ENCODE measurements around the gene MYO15B. TPM values are rescaled to one million over a fixed set of nuclear protein-coding genes. Genes with fewer than 3 reads are reported as not detected.
"Not testable (repeated sequence)": the region's sequence is repeated elsewhere in the genome, so short reads cannot be mapped to it uniquely, and the experiment has no call there.

MYO15B gene
- total RNA-seq, 1 donor from 2014 or later: 337 TPM

DNA sequence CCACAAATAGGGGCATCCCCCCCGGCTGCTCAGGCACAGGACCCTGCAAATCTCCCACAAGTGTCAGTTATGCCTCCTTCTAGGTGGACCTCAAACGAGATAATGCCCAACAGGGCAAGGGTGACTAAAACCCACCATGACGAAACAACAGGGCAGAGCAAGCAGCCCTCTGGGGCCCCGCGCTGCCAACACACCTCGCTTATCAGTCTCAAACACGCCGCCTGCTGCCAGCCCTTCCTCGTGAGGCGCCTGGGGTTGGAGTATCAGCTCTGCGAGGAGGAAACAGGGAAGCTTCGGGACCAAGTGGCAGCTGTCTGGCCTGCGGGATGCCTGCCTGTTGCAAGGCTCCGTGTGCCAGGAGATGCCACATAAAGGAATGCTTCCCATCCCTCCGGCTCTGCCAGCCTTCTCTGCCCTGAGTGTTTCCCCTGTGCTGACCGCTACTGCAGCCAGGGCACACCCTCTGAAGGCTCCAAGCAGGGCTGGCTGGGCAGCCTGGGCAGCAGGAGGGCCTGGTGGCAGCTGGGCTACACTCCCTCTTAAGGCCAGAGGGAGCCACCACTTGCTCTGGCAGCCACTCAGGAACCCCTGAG lies 48.1 kb downstream of the MYO15B start:
- no peak for DNase-seq (ENCODE audit: low spot score, unreplicated experiment)
- Mint-ChIP-seq H3K4me3 (ENCODE audit: low read depth) (no peak overlapping the region), H3K36me3 (ENCODE audit: insufficient read depth) (no peaks in the 10 kb centered on the region), H3K9me3 (ENCODE audit: low read depth) (no peaks in the 10 kb centered on the region), H3K4me1 (ENCODE audit: low read depth) (peaks cover 16% of the 10 kb centered on the region), H3K27ac (peak overlapping the region; percentile 71), H3K27me3 (no peaks in the 10 kb centered on the region)
- TF ChIP-seq, protein P1, sequence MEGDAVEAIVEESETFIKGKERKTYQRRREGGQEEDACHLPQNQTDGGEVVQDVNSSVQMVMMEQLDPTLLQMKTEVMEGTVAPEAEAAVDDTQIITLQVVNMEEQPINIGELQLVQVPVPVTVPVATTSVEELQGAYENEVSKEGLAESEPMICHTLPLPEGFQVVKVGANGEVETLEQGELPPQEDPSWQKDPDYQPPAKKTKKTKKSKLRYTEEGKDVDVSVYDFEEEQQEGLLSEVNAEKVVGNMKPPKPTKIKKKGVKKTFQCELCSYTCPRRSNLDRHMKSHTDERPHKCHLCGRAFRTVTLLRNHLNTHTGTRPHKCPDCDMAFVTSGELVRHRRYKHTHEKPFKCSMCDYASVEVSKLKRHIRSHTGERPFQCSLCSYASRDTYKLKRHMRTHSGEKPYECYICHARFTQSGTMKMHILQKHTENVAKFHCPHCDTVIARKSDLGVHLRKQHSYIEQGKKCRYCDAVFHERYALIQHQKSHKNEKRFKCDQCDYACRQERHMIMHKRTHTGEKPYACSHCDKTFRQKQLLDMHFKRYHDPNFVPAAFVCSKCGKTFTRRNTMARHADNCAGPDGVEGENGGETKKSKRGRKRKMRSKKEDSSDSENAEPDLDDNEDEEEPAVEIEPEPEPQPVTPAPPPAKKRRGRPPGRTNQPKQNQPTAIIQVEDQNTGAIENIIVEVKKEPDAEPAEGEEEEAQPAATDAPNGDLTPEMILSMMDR (IDR thresholded peaks at IDR 0.05; ENCODE audit: unreplicated experiment): no peak

DNA sequence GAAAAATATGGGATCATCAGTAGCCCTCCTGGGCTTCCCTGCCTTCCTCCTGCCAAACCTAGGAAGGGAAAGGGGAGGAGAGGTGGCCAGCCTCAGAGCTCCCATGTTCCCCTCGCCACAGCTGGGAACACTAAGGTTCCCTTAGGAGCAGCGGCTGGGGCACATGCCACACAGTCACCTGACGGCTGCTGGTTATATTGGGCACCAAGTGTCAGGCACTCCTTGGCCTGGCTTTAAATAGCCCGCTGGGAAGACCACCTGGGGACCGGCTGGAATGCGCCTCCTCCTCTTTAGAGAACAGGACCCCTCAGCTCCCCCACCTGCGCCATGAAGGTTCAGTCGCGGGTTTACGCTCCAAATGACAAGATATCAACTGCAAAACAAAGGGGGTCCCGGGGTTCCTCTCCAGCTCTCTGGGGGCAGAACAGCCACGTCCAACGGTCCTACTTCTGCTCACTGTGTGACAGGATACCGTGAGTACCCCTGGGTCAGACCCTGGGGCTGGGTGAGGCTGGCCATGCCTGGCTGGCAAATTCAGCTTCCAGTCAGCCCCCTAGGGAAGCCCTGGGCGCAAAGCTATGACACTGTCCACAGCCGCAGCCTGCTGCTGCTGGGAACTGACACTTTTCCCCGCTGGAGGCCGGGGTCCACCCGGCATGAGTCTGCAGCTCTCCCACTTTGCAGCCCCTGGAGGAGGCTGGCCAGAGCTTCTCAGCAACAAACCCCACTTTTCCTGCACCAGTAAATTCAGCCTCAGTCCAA lies 49.0 kb downstream of the MYO15B start:
- DNase-seq (ENCODE audit: low spot score, unreplicated experiment): no peak
- H3K4me3 Mint-ChIP-seq (ENCODE audit: low read depth): no peak overlapping the region
- H3K36me3 Mint-ChIP-seq (ENCODE audit: insufficient read depth): no peaks in the 10 kb centered on the region
- no peaks in the 10 kb centered on the region for H3K9me3 Mint-ChIP-seq (ENCODE audit: low read depth)
- H3K27ac Mint-ChIP-seq: peak overlapping the region; percentile 58
- H3K27me3 Mint-ChIP-seq: no peaks in the 10 kb centered on the region
- TF ChIP-seq, protein P1 (IDR thresholded peaks at IDR 0.05; ENCODE audit: unreplicated experiment): no peak
- peaks cover 16% of the 10 kb centered on the region for H3K4me1 Mint-ChIP-seq (ENCODE audit: low read depth)

DNA sequence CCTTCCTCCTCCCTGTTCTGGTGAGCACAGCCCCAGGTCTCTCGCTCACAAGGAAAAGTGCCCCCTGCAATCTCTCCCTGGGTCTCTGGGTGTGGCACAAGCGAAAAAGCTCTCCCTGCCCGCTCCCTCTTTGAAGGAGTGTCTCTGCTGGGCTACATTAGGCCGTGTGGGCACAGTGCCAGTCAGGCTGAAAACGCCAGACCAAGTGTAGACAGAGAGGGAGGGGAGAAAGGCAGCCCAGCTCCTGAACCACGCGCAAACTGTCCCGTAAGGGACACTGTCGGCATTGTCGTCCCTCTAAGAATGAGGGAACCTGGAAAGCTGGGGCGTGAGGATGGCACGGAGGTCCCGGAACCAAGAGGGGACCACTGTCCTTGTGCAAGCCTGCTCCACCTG lies 49.5 kb downstream of the MYO15B start:
- no peaks in the 10 kb centered on the region for H3K27me3 Mint-ChIP-seq
- no peak overlapping the region for H3K4me3 Mint-ChIP-seq (ENCODE audit: low read depth)
- TF ChIP-seq, protein P1 (IDR thresholded peaks at IDR 0.05; ENCODE audit: unreplicated experiment): no peak
- H3K27ac Mint-ChIP-seq: peak overlapping the region; percentile 58
- H3K36me3 Mint-ChIP-seq (ENCODE audit: insufficient read depth): no peaks in the 10 kb centered on the region
- peaks cover 16% of the 10 kb centered on the region for H3K4me1 Mint-ChIP-seq (ENCODE audit: low read depth)
- no peaks in the 10 kb centered on the region for H3K9me3 Mint-ChIP-seq (ENCODE audit: low read depth)
- DNase-seq (ENCODE audit: low spot score, unreplicated experiment): no peak

DNA sequence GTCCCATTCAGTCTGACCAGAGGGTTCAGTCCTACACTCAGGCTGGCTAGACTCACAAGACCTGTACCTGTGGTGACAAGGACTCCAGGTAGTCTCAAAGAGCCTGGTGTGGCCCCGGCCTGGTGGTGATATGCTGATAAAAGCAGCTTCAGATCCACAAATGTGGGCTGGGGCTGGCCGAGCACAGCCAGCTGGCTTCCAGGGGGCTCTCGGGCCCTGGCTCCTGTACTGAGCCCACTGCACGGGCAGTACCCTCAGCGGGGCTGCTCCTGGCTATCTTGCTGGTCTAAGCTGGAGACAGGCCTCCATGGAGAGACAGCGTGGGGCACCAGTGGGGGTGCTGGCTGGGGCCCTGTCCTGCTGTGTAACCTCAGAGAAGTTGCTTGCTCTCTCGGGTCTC lies 50.0 kb downstream of the MYO15B start:
- no peaks in the 10 kb centered on the region for H3K36me3 Mint-ChIP-seq (ENCODE audit: insufficient read depth)
- no peak overlapping the region for H3K27ac Mint-ChIP-seq
- peaks cover 18% of the 10 kb centered on the region for H3K4me1 Mint-ChIP-seq (ENCODE audit: low read depth)
- no peaks in the 10 kb centered on the region for H3K27me3 Mint-ChIP-seq
- TF ChIP-seq, protein P1 (IDR thresholded peaks at IDR 0.05; ENCODE audit: unreplicated experiment): no peak
- H3K4me3 Mint-ChIP-seq (ENCODE audit: low read depth): no peak overlapping the region
- no peak for DNase-seq (ENCODE audit: low spot score, unreplicated experiment)
- no peaks in the 10 kb centered on the region for H3K9me3 Mint-ChIP-seq (ENCODE audit: low read depth)

DNA sequence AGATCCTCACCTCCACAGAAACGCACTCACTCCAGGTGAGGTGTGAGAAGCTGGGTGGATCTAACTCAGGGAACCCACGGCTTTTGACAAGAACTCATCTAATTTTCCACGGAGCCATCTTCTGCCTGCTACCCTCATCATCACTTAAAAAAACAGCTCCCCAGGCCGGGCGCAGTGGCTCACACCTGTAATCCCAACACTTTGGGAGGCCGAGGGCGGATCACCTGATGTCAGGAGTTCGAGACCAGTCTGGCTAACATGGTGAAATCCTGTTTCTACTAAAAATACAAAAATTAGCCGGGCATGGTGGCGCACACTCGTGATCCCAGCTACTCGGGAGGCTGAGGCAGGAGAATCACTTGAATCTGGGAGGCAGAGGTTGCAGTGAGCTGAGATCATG lies 50.4 kb downstream of the MYO15B start:
- DNase-seq (ENCODE audit: low spot score, unreplicated experiment); H3K4me3 Mint-ChIP-seq (ENCODE audit: low read depth); H3K36me3 Mint-ChIP-seq (ENCODE audit: insufficient read depth); H3K9me3 Mint-ChIP-seq (ENCODE audit: low read depth); H3K27me3 Mint-ChIP-seq; H3K27ac Mint-ChIP-seq: not testable (repeated sequence)
- peaks cover 20% of the 10 kb centered on the region for H3K4me1 Mint-ChIP-seq (ENCODE audit: low read depth)

DNA sequence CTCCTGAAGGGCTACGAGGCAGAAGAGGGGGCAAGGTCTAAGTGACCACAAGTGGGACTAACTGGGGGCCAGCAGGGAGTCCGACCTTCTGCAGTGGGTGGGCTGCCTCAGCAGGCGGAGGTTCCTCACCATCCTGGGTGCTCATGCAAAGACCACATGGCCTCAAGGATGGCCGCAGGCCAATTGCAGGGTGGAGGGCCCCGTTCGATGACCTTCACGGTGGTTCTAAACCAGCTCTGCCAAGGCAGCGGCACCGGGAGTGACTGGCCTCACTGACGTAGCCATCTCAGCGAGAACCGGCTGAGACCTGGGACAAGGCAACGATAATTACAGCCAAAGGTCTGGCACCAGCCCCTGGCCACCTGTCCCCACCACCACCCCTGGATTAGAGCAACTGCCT lies 51.3 kb downstream of the MYO15B start:
- Mint-ChIP-seq H3K36me3 (ENCODE audit: insufficient read depth) (no peaks in the 10 kb centered on the region), H3K9me3 (ENCODE audit: low read depth) (no peaks in the 10 kb centered on the region), H3K4me1 (ENCODE audit: low read depth) (peaks cover 11% of the 10 kb centered on the region), H3K27me3 (no peaks in the 10 kb centered on the region), H3K27ac (no peak overlapping the region), H3K4me3 (ENCODE audit: low read depth) (no peak overlapping the region)
- TF ChIP-seq, protein P1 (IDR thresholded peaks at IDR 0.05; ENCODE audit: unreplicated experiment): no peak
- DNase-seq (ENCODE audit: low spot score, unreplicated experiment): no peak
